K562 (cell line): ENCODE measurements around the gene THEMIS. TPM values are rescaled to one million over a fixed set of nuclear protein-coding genes. Genes with fewer than 3 reads are reported as not detected.

Experiments used
- ATAC-seq: fragments of 200-7000 bp; cut with Tn5 transposase; 3 replicates; pipeline ENCODE4 v1.9.1; 2020; ENCODE audit warnings: moderate library complexity
- BruUV-seq: library from RNA; stranded (reverse); fragments of 400-500 nt; replicated peaks from 2 replicates; lab custom pipeline; 2021; lab: Mats Ljungman, UMichigan
- CTCF ChIA-PET: fragments of 300-600 bp; formaldehyde crosslinking; extraction: SDS; loops from one replicate; lab custom pipeline; 2021; ENCODE audit warnings: low intra/inter-chr PET ratio; lab: Yijun Ruan, JAX
- POLR2A ChIA-PET: fragments of 300-600, 350-650 bp; sonication (Branson Sonifier 250); formaldehyde crosslinking; extraction: SDS; loops from one replicate; lab custom pipeline; 2021; ENCODE audit warnings: antibody characterized with exemption, inconsistent platforms; lab: Yijun Ruan, JAX
- DNase-seq, 4 experiments: peaks; one replicate each; pipeline versions ENCODE4 v3.0.0 to v3.0.0-alpha.2; 2011 to 2018; ENCODE audit warnings: low spot score in 3 of 4, mixed read lengths in 3 of 4; ENCODE audit errors: extremely low read depth in 1 of 4
- FAIRE-seq: peaks from 2 replicates; lab custom pipeline; 2011; peaks lifted over from hg19 to GRCh38; lab: Jason Lieb, UNC
- H2AFZ ChIP-seq: 2 replicates; pipeline ENCODE4 v1.6.0; 2011; ENCODE audit warnings: low read depth, low read length, control low read depth, inconsistent platforms
- H3K27ac ChIP-seq: fragments of 200-600 bp; 3 replicates; pipeline ENCODE4 v1.8.0; 2011; ENCODE audit warnings: low read depth, mild to moderate bottlenecking, control low read depth, inconsistent platforms, low read length, moderate library complexity, mixed read lengths; ENCODE audit errors: extremely low read depth
- H3K27me3 ChIP-seq, 2 experiments: fragments of 300-600 bp in 1 of 2; 2 replicates in 1 of 2; 3 replicates in 1 of 2; pipeline versions ENCODE4 v1.6.0 to v1.8.0; 2011; ENCODE audit warnings: inconsistent platforms in 2 of 2, low read length in 2 of 2, mild to moderate bottlenecking in 1 of 2, mixed read lengths in 1 of 2, moderate library complexity in 1 of 2; ENCODE audit not compliant: control insufficient read depth in 2 of 2, insufficient read depth in 2 of 2
- H3K36me3 ChIP-seq: fragments of 300-600 bp; 3 replicates; pipeline ENCODE4 v1.8.0; 2011; ENCODE audit warnings: mild to moderate bottlenecking, low read length, inconsistent platforms; ENCODE audit not compliant: control insufficient read depth, insufficient read depth
- H3K4me1 ChIP-seq, 2 experiments: fragments of 200-600 bp in 1 of 2; replicated peaks in 1 of 2; 2 replicates in 1 of 2; 3 replicates in 1 of 2; pipeline versions ENCODE4 v1.5.1 to v1.8.0; 2011; ENCODE audit warnings: inconsistent platforms in 2 of 2, low read length in 2 of 2, mild to moderate bottlenecking in 1 of 2, mixed read lengths in 1 of 2, moderate library complexity in 1 of 2; ENCODE audit not compliant: control insufficient read depth in 2 of 2, insufficient read depth in 2 of 2
- H3K4me2 ChIP-seq: 2 replicates; pipeline ENCODE4 v1.6.1; 2011; ENCODE audit warnings: low read length, control low read depth, inconsistent platforms, mixed read lengths; ENCODE audit not compliant: insufficient read depth
- H3K4me3 ChIP-seq: fragments of 200-600 bp; sonication (generic), shearing (Covaris generic); 2 replicates; pipeline ENCODE4 v1.5.1; 2016; ENCODE audit warnings: control low read depth, inconsistent platforms
- H3K79me2 ChIP-seq: fragments of 200-600 bp; 3 replicates; pipeline ENCODE4 v1.8.0; 2011; ENCODE audit warnings: low read length, inconsistent platforms; ENCODE audit not compliant: control insufficient read depth, insufficient read depth
- H3K9ac ChIP-seq, 2 experiments: 2 replicates each; pipeline versions ENCODE4 v1.6.0 to v1.6.1; 2011; ENCODE audit warnings: low read depth in 2 of 2, low read length in 2 of 2, control low read depth in 1 of 2, inconsistent platforms in 1 of 2, mild to moderate bottlenecking in 1 of 2, mixed read lengths in 1 of 2; ENCODE audit not compliant: insufficient read depth in 1 of 2
- H3K9me1 ChIP-seq: one replicate; pipeline ENCODE4 v1.6.0; 2011; ENCODE audit warnings: inconsistent platforms, mild to moderate bottlenecking, low read length, moderate library complexity; ENCODE audit not compliant: control insufficient read depth, insufficient read depth
- H3K9me3 ChIP-seq: replicated peaks from 2 replicates; pipeline ENCODE4 v1.5.1; 2011; ENCODE audit warnings: low read depth, low read length, inconsistent platforms; ENCODE audit not compliant: control insufficient read depth, insufficient read depth
- H4K20me1 ChIP-seq: replicated peaks from 2 replicates; pipeline ENCODE4 v1.6.1; 2011; ENCODE audit warnings: low read length, inconsistent platforms, mixed read lengths; ENCODE audit not compliant: control insufficient read depth, insufficient read depth
- ARHGAP35 ChIP-seq: fragments of 450-650 bp; IDR thresholded peaks from 2 replicates; pipeline ENCODE4 v1.6.1; 2018; ENCODE audit not compliant: partially characterized antibody
- BRD9 ChIP-seq: fragments of 450-650 bp; IDR thresholded peaks from 2 replicates; pipeline ENCODE4 v1.6.1; 2018; ENCODE audit warnings: low read depth; ENCODE audit not compliant: partially characterized antibody
- COPS2 ChIP-seq: fragments of 450-650 bp; conservative IDR thresholded peaks from 2 replicates; pipeline ENCODE4 v1.6.1; 2016; ENCODE audit warnings: mild to moderate bottlenecking, moderate library complexity
- ERF ChIP-seq: fragments of 450-650 bp; formaldehyde crosslinking; IDR thresholded peaks from 2 replicates; pipeline ENCODE4 v1.4.0; 2020; ENCODE audit warnings: mild to moderate bottlenecking, mixed read lengths
- FIP1L1 ChIP-seq: fragments of 200-400 bp; formaldehyde crosslinking; IDR thresholded peaks from 2 replicates; pipeline ENCODE4 v1.6.1; 2018; ENCODE audit warnings: mild to moderate bottlenecking, low read depth, low read length; ENCODE audit not compliant: poor library complexity, severe bottlenecking
- GABPB2 ChIP-seq: fragments of 250-450 bp; sonication (Bioruptor Pico); conservative IDR thresholded peaks from 2 replicates; pipeline ENCODE4 v1.5.1; 2021; ENCODE audit warnings: mild to moderate bottlenecking
- POLR3G ChIP-seq: IDR thresholded peaks from 2 replicates; pipeline ENCODE4 v1.6.1; 2011; ENCODE audit not compliant: insufficient read length, insufficient replicate concordance; ENCODE audit errors: extremely low read depth
- RBM14 ChIP-seq: fragments of 200-400 bp; formaldehyde crosslinking; IDR thresholded peaks from 2 replicates; pipeline ENCODE4 v1.6.1; 2018; ENCODE audit warnings: low read depth, mild to moderate bottlenecking, low read length, moderate library complexity, borderline replicate concordance; ENCODE audit not compliant: insufficient read depth
- SRSF1 ChIP-seq: fragments of 200-400 bp; formaldehyde crosslinking; IDR thresholded peaks from 2 replicates; pipeline ENCODE4 v1.6.1; 2017; ENCODE audit warnings: mild to moderate bottlenecking, low read depth, low read length, moderate library complexity
- SRSF9 ChIP-seq: fragments of 200-400 bp; formaldehyde crosslinking; IDR thresholded peaks from 2 replicates; pipeline ENCODE4 v1.6.1; 2017; ENCODE audit warnings: low read depth, low read length, borderline replicate concordance
- TAF7 ChIP-seq: fragments of 450-650 bp; IDR thresholded peaks from 2 replicates; pipeline ENCODE4 v1.6.1; 2016; ENCODE audit warnings: missing genetic modification characterization, missing compliant biosample characterization
- TEAD2 ChIP-seq: fragments of 450-650 bp; IDR thresholded peaks from 2 replicates; pipeline ENCODE4 v1.6.1; 2016; ENCODE audit warnings: missing genetic modification characterization, control low read depth, missing compliant biosample characterization
- TFAM ChIP-seq: fragments of 250-450 bp; sonication (Bioruptor Pico); conservative IDR thresholded peaks from 2 replicates; pipeline ENCODE4 v1.5.0; 2021; ENCODE audit warnings: mild to moderate bottlenecking, moderate library complexity
- XRCC3 ChIP-seq: fragments of 450-650 bp; IDR thresholded peaks from 2 replicates; pipeline ENCODE4 v1.6.1; 2017; ENCODE audit warnings: mild to moderate bottlenecking, moderate library complexity
- ZNF347 ChIP-seq: fragments of 450-650 bp; formaldehyde crosslinking; IDR thresholded peaks from 2 replicates; pipeline ENCODE4 v1.4.0; 2020; ENCODE audit warnings: low read depth, mild to moderate bottlenecking, moderate library complexity
- ZNF354B ChIP-seq: fragments of 250-450 bp; sonication (Bioruptor Pico); IDR thresholded peaks from 2 replicates; pipeline ENCODE4 v1.4.0; 2020
- ZNF778 ChIP-seq: fragments of 450-650 bp; formaldehyde crosslinking; IDR thresholded peaks from 2 replicates; pipeline ENCODE4 v1.4.0; 2020; ENCODE audit warnings: mild to moderate bottlenecking, moderate library complexity
- WGBS: fragments of 100-300 bp; shearing (Covaris generic); methylation state at CpG from one replicate; pipeline ENCODE4 v1.1.6; 2016; ENCODE audit warnings: low coverage, mixed read lengths; ENCODE audit not compliant: insufficient coverage; ENCODE audit errors: missing lambda C conversion rate; 5-methylcytosine and 5-hydroxymethylcytosine counted together
- in situ Hi-C: fragments of 300-500 bp; cut with MboI; formaldehyde crosslinking; loops from 4 replicates; pipeline ENCODE4 v1.15.0; 2018; ENCODE audit warnings: inconsistent platforms, mixed read lengths
- intact Hi-C: fragments of 100-400 bp; cut with micrococcal nuclease; formaldehyde crosslinking; loops from 2 replicates; pipeline ENCODE4 v1.14.2; 2022
- polyA plus RNA-seq, 8 experiments: library from polyadenylated mRNA; depleted of rRNA in 4 of 8; stranded (reverse) in 5 of 8; unstranded in 3 of 8; fragments of >200 nt; fragmentation: Nextera tagmentation in 2 of 8; fragmentation: Illumina TruSeq in 1 of 8; extraction: Ambion mirVana in 2 of 8; extraction: Trizol in 1 of 8; gene quantifications; 2 replicates each; pipeline versions ENCODE4 v1.2.1 to v1.2.3, GENCODE V29; 2011 to 2014; ENCODE audit warnings: inconsistent platforms in 1 of 8, missing spikeins in 1 of 8
- total RNA-seq, 7 experiments: library from RNA; depleted of rRNA in 6 of 7; stranded (reverse); fragments of >200 nt in 6 of 7; fragmentation: Illumina TruSeq in 2 of 7; extraction: Trizol in 2 of 7; gene quantifications; 2 replicates each; pipeline versions ENCODE4 v1.2.1 to v1.2.3, GENCODE V29; 2011 to 2021; ENCODE audit warnings: low replicate concordance in 1 of 7
- TF ChIP-seq, protein P1 (sequence below): fragments of 250-450 bp; sonication (Bioruptor Pico); IDR thresholded peaks from 2 replicates; pipeline ENCODE4 v1.4.0; 2020; ENCODE audit warnings: mild to moderate bottlenecking, moderate library complexity
- TF ChIP-seq, protein P2 (sequence below): fragments of 450-650 bp; IDR thresholded peaks from 2 replicates; pipeline ENCODE4 v1.6.1; 2017; ENCODE audit warnings: antibody characterized with exemption

The THEMIS gene
- total and polyA plus RNA-seq, 9 of the 15 experiments (the other 6 are each of a cell fraction or from before 2014, with no cell fraction given) = 0.09 TPM; not detected in 8

DNA sequence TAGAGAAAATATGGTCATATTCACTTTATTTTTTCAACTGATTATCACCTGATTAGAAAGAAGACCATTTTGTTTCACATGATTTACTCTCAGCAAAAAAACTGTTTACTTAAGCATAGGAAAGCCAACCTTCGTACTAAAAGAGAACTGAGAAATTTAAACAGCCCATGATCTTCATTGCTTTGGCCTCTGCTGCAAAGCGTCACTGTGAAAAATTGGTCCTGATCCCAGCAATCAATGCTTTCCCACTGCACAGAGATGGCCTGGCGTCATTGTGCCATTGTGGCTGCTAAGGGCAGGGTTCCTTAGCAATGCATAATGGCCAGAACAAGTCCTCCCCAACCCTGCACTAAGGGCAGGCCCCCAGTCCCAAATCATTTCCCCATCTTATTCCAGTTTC lies 19.9 kb upstream of the THEMIS start:
- intact Hi-C loops = no loop called here
- ChIA-PET POLR2A (interaction anchor here (0.6 kb wide), 1 partner anchor 40 kb away, joined by 5 read pairs; no protein-coding TSS in a partner anchor), CTCF (no interaction called here)
- BruUV-seq = no TSS peak
- in situ Hi-C loops = no loop called here
- Histone ChIP-seq H3K9me3 (no peaks in the 10 kb centered on the region), H3K27ac (no peak overlapping the region), H3K9ac (no peak overlapping the region), H2AFZ (no peak overlapping the region), H3K4me3 (no peak overlapping the region), H3K27me3 (no peaks in the 10 kb centered on the region), H4K20me1 (no peaks in the 10 kb centered on the region), H3K4me1 (no peaks in the 10 kb centered on the region), H3K79me2 (no peaks in the 10 kb centered on the region), H3K4me2 (no peak overlapping the region), H3K9me1 (no peaks in the 10 kb centered on the region), H3K36me3 (no peaks in the 10 kb centered on the region)
- FAIRE-seq (no peak), ATAC-seq (no peak), DNase-seq (no peak)
- TF ChIP-seq XRCC3 (no peak), SRSF1 (no peak), SRSF9 (no peak), ZNF354B (CRISPR knock-in tag) (no peak), ZNF778 (CRISPR knock-in tag) (no peak), COPS2 (no peak), ERF (no peak), POLR3G (no peak), ARHGAP35 (no peak), TAF7 (tag) (no peak), ZNF347 (CRISPR knock-in tag) (no peak), BRD9 (no peak), RBM14 (no peak), GABPB2 (no peak), FIP1L1 (no peak), TFAM (CRISPR knock-in tag) (no peak), TEAD2 (tag) (no peak)
- TF ChIP-seq, protein P1, sequence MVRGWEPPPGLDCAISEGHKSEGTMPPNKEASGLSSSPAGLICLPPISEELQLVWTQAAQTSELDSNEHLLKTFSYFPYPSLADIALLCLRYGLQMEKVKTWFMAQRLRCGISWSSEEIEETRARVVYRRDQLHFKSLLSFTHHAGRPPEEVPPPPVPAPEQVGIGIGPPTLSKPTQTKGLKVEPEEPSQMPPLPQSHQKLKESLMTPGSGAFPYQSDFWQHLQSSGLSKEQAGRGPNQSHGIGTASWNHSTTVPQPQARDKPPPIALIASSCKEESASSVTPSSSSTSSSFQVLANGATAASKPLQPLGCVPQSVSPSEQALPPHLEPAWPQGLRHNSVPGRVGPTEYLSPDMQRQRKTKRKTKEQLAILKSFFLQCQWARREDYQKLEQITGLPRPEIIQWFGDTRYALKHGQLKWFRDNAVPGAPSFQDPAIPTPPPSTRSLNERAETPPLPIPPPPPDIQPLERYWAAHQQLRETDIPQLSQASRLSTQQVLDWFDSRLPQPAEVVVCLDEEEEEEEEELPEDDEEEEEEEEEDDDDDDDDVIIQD (CRISPR knock-in tag) = no peak
- TF ChIP-seq, protein P2, sequence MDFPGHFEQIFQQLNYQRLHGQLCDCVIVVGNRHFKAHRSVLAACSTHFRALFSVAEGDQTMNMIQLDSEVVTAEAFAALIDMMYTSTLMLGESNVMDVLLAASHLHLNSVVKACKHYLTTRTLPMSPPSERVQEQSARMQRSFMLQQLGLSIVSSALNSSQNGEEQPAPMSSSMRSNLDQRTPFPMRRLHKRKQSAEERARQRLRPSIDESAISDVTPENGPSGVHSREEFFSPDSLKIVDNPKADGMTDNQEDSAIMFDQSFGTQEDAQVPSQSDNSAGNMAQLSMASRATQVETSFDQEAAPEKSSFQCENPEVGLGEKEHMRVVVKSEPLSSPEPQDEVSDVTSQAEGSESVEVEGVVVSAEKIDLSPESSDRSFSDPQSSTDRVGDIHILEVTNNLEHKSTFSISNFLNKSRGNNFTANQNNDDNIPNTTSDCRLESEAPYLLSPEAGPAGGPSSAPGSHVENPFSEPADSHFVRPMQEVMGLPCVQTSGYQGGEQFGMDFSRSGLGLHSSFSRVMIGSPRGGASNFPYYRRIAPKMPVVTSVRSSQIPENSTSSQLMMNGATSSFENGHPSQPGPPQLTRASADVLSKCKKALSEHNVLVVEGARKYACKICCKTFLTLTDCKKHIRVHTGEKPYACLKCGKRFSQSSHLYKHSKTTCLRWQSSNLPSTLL = no peak
- WGBS = 0% methylated on average over 3 of the region's 3 CpGs
